Stimulated activated CD4-positive, alpha-beta T cell treated with anti-CD3 and anti-CD28 coated beads, Interleukin-4, amount 100 ng/mL, for 48 hours (primary cell): ENCODE results near the gene RAB41.
"Not testable (repeated sequence)": the region's sequence is repeated elsewhere in the genome, so short reads cannot be mapped to it uniquely, and the experiment has no call there.

Source experiments
- DNase-seq, 2 donors: peaks; one replicate each; pipeline ENCODE4 v3.0.0-alpha.2; 2020; ENCODE audit warnings: low read depth in 2 of 2

The RAB41 gene

DNA sequence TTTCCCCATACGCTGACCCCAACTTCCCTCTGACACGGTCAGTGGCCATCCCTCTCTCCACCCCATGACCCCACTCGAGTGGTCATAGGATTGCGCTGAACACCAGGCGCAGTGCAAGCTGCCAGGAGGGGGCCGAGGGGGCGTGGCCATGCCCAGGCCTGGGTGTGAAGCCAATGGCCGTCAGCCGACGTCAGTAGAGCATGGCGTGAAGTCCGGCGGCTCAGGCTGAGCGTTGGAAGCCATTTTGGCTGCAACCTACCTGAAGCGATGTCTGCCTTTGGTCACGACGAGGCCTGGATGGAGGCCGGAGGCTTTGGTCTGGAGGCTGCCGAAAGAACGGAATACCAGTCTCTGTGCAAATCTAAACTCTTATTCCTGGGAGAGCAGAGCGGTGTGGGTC, at the start of gene RAB41:
Gene RAB41, plus strand, starts transcription at position 222 of the 400 bp plus-strand sequence. Its CDS starts 46 bp downstream, at position 268.
- no peak for DNase-seq

DNA sequence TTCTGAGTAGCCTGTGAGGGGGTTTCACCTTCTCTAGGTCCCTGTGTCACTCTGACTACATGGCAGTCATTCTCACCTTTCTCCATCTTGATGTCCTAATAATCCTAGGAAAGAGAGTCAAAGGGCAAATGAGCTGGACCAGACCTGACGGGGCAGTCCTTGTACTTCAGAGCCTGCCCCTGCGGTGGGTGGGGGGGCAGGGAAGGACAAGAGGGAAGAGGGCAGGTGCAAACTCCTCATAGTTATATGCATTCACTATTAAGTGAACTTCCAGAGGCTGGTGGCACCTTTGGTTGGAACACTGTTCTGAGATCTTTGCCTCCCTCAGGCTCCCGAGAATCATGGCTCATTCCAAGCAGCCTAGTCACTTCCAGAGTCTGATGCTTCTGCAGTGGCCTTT, 47.6 kb upstream of the RAB41 start, which contains the start of gene AWAT1:
Gene AWAT1, plus strand, starts transcription at position 301 of the 400 bp plus-strand sequence. Its CDS starts 41 bp downstream, at position 342.
- no peak for DNase-seq

DNA sequence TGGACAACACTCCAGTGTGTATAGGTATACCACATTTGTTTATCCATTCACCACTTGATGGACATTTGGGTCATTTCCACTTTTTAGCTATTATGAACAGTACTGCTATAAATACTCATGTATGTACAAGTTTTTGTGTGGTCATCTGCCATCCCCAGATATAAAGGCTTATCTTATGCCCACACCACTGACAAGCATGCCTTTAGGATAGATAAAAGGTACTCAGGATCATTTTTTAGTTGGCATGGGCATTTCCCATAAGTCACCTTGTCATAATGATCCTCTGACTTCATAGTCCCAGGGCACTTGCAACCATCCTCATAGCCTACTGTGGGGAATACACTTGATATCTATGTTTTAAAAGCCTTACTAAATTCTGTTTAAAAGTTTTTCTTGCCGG, 41.2 kb upstream of the RAB41 start:
- no peak for DNase-seq

- no peak for DNase-seq
Observed at GRCh38 chrX:70241501-70241900, 40.5 kb upstream of the RAB41 start.

- DNase-seq: not testable (repeated sequence)
Observed at GRCh38 chrX:70243601-70244000, 38.4 kb upstream of the RAB41 start.

DNA sequence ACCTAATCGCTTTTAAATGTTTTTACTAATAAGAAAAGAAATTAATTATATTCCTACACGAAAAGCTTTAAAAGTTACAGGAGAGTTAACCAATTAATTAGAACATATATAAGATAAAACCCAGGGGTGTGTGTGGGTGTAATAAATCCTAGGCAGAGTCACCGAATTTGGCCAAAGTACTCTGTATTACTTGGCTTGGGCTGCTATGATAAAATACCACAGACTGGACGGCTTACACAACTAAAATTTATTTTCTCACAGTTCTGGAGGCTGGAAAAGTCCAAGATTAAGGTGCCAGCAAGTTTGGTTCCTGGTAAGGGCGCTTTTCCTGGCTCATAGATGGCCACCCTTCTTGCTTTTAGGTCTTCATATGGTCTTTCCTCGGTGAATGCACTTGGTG, 37.1 kb upstream of the RAB41 start:
- DNase-seq: no peak

GRCh38 chrX:70247252-70247651, 34.7 kb upstream of the RAB41 start:
- DNase-seq: no peak

DNA sequence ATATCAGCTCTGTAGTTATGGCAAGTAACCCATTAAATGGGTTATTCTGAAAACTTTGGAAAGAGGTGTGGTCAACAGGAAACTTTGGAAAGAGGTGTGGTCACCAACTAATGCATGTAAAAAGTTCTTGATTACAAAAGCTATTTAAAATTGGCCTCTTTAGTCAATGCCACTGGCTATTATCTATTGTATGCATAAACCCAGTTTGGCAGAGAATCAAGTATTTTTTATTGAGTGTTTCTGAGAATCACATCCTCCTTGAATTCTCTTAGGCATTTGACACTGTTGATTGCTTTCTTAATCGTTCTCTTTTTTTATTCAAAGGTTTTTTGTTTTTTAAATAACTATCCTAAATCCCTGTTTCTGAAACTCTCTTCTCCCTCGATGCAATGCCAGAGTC, 29.5 kb upstream of the RAB41 start:
- no peak for DNase-seq

DNA sequence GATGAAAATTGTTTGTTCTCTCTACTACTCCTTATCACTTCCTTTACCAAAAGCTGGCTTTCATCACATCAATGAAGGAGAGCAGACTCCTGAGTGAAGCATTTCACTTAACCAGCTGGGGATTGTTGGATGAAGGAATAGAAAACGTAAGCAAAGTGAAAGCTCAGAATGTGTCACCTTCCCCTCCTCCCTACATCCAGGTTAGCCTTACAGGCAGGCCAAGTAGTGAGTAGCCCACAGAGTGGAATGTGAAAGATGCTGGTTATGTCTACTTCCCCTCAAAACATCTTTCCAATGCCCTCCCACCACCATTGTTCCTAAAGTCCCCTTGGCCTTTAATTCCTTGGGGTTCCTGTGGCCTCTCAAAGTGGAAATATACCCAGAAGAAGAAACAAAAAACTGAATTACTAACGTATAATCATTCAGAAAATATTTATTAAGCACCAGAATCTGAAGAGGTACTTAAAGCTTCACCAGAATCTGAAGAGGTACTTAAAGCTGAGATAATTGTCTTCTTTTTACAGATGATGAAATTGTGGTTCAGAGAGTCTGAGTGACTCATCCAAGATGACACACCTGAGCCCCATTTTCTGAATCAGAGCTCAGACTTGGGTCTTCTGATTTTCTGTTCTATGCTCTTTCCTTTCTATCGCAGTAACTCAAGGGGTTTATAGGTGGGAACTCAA, 28.5 kb upstream of the RAB41 start:
- no peak for DNase-seq

- DNase-seq: no peak
Observed at GRCh38 chrX:70254063-70254400, 27.9 kb upstream of the RAB41 start.

GRCh38 chrX:70254909-70255308, 27.1 kb upstream of the RAB41 start:
- DNase-seq: no peak

DNA sequence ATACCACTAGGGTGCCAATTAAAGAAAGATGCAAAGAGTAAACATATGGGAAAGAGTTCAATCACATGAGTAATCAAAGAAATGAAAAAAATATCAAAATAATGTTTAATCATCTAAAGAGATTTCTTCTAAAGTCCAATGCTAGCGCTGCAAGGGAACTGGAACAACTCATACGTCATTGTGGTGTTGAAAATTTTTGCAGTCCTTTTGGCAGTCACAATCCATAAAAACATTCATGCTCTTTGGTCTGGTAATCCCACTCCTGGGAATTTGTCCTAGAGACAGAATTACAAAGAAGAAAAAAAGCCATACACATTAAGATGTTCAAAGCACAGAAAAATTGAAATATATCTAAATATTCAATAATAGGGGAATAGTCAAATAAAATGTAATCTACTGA, 26.5 kb upstream of the RAB41 start:
- DNase-seq: no peak

DNA sequence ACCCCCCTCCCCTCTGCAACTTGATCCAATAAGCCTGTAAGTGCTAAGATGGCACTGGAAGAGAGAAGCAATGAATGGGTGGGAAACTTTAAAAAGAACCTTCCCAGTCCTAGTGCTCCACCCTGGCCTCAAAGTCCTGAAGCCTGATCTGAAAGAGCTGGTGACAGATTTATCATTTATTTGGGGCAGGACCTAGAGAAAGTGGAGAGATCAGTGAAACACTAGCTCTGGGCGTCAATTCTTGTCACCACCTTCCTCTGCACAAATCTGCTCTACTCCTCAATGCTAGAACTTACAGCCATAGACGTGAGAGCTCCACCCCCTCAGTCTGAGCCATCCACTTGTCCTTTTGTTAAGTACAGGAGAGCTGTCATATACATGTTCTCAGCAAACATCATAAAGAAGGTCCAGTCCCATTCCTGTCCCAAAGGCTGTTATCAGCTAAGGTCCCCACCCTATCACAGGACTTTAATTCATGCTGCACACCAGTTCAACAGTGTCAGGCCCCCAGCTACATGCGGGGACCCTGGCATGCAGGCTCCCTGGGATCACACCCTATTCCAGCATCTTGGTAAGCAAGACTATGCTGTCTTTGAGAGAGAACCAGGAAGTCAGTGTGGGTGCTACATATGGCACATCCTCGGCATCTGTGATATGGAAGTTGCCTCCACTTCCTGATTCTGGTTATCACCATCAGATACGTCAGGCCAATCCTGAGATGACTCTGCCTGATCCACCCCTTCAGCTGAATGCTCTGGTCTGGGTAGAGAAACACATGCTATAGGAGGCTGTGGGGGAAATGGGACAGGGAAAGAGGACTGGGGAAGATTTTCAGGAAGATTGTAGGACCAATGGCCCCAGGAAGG, 24.3 kb upstream of the RAB41 start:
- DNase-seq: no peak

DNA sequence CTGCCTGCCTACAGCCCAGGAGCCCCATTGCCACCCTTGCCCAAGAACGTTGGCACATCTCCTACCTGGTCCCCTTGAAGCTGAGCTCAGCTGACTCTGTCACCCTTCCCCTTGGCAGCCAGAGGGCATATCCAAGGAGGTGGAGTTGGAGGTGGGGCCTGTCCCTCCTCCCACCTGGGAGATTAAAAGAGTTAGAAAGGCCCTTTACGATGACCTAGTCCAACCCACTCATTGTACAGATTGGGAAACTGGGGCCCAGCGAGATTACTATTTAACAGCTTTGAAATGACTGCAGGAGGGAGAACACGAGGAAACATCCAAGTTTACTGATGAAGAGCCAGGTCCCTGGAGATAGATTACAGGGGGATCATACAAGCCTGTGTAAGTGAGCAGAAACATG, 21.9 kb upstream of the RAB41 start, which contains the start of gene P2RY4:
Gene P2RY4, minus strand, starts transcription at position 101 of the 400 bp plus-strand sequence. CDS start 580 bp downstream, outside the sequence.
- no peak for DNase-seq

DNA sequence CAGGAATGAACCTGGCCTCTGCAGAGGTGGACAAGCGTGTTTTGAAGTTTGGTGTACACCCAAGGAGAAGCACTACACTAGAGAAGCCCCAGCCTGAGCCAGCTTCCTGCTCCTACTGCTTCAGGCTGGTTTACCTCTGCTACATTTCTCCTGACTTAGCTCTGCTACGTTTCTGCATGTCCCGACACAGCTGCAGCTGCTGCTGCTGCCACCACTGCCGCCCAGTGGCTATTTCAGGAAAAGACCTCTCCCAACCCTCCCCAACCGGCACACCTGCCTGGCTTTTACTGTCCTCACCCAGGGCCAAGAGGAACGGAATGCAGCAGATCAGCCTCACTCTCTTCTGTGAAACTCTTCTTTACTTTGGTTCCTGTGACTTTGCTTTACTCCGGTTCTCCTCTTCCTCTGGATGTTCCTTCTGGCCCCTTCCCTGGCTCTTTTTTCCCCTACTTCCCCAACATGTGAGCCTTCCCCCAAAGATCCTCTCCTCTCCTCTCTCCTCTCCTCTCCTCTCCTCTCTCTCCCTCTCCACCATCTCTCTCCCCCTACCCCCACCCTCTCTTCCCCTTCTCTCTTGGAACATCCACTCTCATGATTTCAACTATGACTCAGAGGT, 18.9 kb upstream of the RAB41 start:
- DNase-seq: peak; percentile 19 to 28

GRCh38 chrX:70264784-70265183, 17.2 kb upstream of the RAB41 start:
- no peak for DNase-seq

GRCh38 chrX:70268034-70268433, 13.9 kb upstream of the RAB41 start, which contains the start of gene ARR3:
Gene ARR3, plus strand, starts transcription at chrX:70268334. Its CDS starts 1,052 bp downstream, at chrX:70269386.
- DNase-seq: no peak

- DNase-seq: not testable (repeated sequence)
Observed at GRCh38 chrX:70274029-70274428, 7.9 kb upstream of the RAB41 start.

GRCh38 chrX:70279081-70279480, 2.9 kb upstream of the RAB41 start:
- DNase-seq: no peak

DNA sequence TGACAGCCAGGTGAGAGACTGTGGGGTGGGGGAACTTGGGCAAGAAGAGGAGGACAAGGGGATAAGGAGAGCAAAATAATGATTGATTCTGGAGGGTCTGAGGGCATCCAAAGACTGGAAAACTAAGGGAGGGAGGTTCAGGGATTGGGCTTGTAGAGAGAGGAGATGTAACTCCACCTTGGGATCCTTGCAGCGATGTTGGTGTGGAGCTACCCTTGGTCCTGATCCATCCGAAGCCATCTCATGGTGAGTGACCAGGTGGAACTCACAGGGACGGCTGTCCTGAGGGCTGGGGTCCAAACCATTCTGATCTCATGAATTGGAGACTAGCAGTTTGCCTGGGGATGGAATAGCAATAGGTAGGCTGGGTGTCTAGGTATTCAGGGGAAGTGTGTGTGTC, 1.4 kb upstream of the RAB41 start:
- no peak for DNase-seq

DNA sequence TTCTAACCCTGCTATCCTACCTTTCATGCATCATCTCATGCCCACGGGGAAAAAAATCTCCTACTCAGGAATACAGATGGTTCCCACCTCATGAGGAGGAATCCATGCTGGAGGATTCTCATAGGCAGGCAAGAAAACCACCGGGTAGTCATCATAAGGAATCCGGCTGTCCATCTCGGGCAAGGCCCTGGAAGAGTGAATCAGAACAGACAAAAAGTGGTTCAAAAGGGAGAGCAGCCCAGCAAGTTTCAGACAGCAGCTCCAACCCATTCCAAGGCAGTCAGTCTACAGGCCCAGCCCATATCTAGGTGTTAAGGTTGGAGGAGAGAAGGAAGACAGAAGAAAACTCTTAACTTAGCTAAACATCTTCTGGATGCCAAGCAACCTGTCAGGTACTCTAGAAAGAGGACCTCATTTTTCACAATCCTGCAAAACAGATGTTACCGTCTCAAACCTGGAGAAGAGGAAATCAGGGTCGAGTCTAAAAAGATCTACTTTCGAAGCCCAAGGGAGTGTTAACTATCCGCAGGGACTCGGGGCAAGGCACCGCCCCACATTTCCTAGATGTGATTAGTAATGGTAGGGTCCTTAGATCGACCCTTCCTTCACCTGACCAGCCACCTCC, 7.3 kb downstream of the RAB41 start:
- no peak for DNase-seq
